ENCODE results near the gene BEST2.
"Not testable (repeated sequence)": the region's sequence is repeated elsewhere in the genome, so short reads cannot be mapped to it uniquely, and the experiment has no call there.

BEST2 gene

DNA sequence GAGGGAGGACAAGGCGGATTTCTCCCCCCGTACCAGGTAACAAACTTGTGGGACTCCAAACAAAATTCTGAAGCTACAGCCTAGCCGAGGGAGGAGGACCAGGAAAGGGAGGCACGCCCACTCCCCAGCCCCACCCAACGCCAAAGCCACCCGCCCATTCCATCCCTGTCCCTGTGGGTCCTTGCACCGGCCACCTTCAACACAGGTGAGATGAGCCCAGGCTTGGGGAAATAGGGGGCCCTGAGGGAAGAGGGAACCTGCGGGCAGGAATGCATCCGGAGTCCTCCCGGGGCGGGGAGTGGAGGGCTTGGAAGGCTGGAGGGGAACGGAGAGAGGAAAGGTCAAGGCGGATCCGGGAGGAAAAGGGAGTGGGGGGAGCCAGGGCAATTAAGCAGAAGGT, at the start of gene BEST2:
TSS of gene BEST2 (plus strand) at position 157 of the 400 bp plus-strand sequence. CDS start 802 bp downstream, outside the sequence.
- no peak for DNase-seq (ENCODE audit: low read depth, low spot score)

DNA sequence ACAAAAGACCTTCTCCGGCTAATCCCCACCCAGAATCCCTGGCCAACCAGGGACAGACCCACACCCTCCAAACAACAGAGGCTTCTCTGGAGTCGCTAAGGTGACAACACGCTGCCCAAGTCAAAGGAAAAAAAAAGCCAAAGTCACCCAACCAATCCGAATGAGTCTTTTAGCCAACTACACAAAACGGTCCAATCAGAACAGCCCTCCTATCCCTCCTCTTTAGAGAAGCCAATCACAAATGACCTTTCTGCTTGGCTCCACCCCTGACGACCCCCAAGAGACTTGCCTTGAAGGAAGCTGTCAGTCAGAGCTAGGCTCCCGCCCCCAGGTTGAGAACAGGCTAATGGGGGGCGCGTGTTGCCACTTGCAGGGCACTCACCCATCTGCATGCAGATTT, 48.5 kb upstream of the BEST2 start:
- peak; percentile 97 for DNase-seq (ENCODE audit: low read depth, low spot score)

DNA sequence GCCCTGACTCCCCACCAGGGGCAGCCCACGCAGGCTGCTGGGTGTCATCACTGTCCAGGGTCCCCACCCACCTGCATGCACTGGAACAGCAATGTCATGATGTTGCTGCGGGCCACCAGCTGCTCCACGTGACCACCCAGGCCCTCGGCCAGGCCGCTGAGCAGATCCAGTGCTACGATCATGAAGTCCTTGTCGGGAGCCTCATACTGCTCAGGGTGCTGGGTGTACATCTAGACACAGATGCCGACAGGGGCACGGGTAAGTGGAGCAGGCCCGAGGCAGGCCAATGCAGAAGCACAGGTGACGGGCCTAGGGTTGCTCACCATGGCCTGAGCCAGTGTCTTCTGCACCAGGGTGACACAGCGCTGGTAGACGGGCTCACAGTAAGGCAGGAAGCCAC, 46.4 kb upstream of the BEST2 start:
- no peak for DNase-seq (ENCODE audit: low read depth, low spot score)

DNA sequence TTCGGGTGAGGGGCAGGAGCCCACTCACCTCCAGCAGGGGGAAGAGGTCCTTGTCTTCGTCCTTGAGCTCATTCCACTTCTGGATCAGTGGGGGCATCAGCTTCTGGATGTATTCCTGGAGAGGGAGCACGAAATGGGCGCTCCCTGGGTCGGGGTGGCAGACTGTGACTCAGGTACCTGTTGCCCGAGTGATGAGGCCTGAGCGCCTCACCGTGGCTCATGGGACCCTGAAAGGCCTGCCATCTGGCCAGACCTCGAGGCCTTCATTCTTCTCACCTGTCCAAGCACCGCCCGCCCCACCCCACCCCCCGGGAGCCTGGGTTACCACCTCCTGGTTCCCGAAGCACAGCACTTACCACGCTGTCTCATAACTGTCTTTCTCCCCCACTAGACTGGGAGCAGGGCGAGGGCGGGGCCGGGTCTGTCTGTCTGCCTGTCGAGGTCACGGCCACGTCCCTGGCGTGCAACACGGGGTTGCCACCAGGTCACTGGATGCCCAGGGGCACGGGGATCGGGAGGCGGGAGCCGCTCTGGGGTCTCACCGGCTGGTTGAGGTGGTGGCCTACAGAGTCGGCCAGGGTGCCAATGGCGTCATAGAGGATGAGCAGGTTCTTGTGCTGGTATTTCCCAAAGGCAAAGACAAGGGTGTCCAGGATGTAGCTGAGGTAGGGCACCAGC, 45.8 kb upstream of the BEST2 start:
- no peak for DNase-seq (ENCODE audit: low read depth, low spot score)

DNA sequence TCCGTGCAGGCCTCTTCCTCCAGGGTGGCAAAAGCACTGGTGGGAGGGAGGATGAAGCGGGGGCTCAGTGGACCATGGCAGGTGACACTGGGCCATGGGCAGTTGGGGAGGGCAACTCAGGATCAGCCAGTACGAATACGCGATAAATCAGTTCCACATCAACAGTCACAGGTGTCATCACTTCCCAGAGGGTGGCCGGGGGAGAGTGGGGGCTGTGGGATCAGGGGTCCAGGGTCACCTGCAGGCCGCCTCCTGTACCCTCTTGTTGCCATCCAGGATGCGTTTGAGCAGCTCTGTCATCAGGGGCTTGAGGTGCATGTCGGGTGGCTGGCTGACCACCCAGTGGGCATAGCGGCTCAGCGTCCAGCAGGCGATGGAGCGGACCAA, 45.3 kb upstream of the BEST2 start:
- DNase-seq (ENCODE audit: low read depth, low spot score) = no peak

DNA sequence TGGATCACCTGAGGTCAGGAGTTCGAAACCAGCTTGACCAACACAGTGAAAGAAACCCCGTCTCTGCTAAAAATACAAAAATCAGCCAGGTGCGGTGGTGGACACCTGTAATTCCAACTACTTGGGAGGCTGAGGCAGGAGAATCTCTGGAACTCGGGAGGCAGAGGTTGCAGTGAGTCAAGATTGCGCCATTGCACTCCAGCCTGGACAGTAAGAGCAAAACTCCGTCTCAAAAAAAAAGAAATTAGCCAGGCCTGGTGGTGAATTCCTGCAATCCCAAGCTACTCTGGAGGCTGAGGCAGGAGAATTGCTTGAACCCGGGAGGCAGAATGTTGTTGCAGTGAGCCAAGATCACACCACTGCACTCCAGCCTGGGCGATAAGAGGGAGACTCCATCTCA, 43.0 kb upstream of the BEST2 start:
- DNase-seq (ENCODE audit: low read depth, low spot score) = no peak

DNA sequence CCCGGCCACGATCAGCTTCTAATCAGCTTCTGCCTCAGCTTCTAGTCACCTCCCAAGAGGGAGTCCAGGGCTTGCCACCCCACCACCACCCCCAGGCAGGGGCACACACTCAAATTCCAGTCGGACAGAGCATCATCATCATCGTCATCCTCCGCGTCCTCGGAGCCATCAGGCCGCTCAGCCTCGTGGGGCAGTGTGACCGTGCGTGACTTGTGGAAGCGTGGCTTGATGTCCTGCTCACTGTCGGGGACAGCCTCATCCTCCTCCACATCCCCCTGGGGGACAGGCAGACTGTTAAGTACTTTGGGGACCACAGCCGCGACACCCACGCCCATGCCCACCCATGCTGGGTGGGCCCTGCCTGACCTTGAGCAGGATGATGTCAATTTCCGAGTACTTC, 40.4 kb upstream of the BEST2 start:
- no peak for DNase-seq (ENCODE audit: low read depth, low spot score)

DNA sequence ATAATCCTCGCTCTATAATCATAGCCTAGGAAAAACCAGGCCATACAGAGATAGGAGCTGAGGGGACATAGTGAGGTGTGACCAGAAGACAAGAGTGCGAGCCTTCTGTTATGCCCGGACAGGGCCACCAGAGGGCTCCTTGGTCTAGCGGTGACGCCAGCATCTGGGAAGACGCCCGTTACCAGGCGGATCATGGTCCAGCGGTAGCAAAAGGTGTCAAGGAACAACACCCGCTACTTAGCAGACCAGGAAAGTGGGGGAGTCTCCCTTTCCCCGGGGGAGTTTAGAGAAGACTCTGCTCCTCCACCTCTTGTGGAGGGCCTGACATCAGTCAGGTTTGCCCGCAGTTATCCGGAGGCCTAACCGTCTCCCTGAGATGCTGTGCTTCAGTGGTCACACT, 39.5 kb upstream of the BEST2 start:
- DNase-seq (ENCODE audit: low read depth, low spot score) = not testable (repeated sequence)

DNA sequence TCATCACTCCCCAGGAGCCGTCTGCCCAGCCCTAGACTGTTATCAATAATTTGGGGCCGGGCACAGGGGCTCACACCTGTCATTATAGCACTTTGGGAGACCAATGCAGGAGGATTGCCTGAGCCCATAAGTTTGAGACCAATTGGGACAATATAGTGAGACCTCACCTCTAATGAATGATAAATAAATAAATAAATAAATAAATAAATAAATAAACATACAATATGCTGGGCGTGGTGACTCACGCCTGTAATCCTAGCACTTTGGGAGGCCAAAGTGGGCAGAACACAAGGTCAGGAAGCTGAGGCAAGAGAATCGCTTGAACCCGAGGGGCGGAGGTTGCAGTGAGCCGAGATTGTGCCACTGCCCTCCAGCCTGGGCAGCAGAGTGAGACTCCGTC, 38.3 kb upstream of the BEST2 start:
- not testable (repeated sequence) for DNase-seq (ENCODE audit: low read depth, low spot score)

DNA sequence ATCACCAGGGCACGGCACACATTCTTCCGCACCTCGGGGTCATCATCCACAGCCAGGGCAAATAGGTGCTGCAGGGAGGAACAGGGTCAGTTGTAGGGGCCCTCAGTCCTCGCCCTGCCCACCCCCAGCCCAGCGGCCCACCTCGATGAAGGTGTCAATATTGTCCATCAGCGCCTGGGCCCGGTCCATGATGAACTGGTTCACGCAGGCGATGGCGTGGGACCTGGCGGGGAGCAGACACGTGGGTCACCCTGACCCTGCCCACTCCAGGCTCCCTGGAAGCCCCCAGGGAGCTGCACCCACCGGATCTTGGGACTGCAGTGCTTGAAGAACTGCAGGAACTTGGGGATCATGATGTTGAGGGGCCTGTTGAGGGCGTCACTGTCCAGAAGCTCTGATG, 36.5 kb upstream of the BEST2 start:
- DNase-seq (ENCODE audit: low read depth, low spot score) = no peak

DNA sequence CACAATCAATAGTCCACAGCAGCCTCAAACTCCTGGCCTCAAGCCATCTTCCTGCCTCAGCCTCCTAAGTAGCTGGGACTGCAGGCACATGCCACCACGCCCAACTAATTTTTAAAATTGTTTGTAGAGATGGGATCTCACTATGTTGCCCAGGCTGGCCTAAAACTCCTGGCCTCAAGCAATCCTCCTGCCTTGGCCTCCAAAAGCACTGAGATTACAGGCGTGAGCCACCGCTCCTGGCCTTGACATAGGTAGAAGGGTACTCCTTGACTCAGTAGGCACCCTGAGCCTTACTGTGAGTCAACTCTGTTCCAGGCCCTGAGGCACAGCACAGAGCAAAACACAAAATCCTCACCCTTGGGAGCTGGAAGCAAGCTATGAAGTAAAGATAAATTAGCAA, 35.7 kb upstream of the BEST2 start:
- no peak for DNase-seq (ENCODE audit: low read depth, low spot score)

DNA sequence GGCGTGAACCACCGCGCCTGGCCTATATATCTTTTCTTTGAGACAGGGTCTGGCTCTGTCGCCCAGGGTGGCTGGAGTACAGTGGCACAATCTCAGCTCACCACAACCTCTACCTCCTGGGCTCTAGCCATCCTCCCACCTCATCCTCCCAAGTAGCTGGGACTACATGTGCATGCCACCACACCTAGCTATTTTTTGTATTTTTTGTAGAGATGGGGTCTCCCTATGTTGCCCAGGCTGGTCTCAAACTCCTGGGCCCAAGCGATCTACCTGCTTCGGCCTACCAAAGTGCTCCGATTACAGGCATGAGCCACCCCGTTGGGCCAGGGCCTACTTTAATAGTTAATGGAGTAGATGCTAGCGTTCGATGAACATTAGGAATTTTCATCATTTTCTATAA, 31.3 kb upstream of the BEST2 start:
- no peak for DNase-seq (ENCODE audit: low read depth, low spot score)

DNA sequence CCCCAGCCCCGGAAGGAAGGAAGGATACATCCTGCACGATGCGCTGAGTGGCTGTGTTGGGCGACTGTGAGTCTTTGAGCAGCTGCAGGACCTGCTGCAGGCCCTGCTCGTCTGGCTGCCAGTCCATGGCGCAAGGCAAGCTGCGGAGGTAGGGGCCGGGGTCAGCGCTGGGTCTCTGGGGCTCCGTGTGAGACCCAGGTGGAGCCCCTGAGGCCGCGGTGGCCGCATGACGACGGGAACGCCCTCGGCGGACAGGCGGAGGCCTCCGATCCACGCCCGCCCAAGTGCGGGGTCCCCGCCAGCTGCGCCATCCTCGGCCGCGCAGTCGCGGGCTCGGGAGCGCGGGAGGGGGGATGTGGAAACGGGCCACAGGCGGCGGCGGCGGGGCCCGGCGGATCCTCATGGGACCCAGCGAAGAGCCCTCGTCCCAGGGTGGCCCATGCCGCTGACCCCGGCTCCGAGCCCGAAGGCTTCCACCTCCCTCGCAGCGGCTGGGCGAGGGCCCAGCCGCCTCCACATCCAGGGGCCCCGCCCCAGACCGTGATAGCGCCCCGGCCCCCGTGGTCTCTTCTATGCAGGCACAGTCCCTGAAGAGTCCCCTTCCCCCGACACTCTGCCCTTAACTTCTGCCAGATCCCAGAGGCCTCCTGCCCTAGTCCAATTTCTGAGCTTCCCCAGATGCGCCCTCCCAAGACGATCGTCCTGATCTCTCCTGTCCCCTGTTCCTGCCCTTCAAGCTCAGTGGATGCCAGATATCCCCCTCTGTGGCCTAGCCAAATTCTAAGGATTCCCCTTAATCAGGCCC, 30.5 kb upstream of the BEST2 start:
- DNase-seq (ENCODE audit: low read depth, low spot score) = peak; percentile 27

DNA sequence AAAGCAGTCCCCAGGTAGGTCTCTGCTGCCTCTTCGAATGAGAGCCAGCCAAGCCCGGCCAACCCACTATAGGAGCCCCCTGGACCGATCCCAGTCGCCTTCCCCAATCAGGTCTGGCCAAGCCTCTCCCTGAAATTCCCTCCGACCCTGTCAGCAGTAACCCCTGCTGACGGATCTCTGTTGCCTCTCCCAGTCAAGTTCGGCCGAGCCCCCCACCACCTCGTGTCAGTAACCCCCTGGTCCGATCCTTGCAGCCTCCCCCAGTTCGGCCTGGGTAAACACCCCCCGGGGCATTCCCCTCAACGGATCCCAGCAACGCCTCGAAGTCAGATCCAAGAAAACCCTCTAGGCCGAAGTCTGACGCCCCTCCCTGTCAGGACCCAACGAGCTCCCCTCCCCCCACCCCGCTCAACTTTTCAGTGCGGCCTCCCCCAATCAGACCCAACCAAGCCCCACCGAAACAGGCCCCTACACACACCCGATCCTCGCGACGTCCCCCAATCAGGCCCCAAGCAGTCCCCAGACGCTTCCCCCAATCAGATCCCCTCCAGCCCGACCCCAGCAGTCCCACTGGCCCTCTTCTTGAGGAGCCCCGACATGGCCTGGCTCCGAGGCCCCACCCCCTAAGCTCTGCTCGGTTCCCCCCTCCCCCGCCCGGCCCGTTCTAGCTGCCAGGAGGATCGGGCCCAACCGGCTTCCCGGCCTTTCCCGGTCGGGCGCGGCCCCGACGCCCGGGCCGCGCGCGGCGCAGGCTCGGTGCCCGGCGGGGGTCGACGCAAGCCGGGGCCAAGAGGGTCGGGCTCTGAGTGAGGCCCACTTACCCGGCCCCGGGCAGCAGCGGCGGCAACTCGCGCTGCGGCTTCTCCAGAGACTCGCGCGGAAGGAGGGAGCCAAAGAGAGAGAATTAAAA, 29.7 kb upstream of the BEST2 start:
- peak; percentile 66 for DNase-seq (ENCODE audit: low read depth, low spot score)

DNA sequence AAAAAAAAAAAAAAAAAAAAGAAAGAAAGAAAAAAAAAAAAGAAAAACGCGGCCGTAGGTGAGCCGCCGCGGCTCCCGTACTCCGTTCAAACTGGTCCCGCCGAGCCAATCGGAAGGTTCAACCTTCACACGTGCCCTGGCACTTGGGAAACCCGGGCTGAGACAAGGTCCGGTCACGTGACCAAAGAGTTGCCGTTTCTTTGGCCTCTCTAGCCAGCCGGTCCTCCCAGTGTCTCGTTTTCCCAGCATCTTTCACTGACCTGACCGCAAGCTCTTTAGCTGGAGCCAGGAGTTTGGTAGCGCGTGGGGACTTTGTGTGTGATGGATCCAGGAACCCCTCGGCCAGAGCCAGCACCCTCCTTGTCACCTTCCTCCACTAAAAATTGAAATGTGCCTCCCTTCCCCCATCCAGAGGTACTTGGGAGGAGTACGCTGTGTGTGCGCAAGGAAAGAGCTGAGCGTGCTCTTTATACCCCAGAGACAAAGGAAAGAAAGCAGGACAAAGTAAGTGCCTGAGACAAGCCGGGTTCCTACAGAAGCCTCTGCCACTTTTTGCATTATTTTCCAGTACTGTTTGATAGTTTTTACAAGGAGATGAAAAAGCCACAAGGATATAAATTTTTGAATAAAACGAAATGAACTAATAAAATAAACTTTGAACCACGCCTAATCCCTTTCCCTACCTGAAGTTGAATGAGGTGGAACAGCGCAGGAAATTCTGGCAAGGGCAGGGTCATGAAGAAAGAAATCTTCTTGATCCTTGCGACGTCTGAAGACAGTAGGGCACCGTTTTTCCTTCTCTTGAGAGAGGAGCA, 28.8 kb upstream of the BEST2 start:
- DNase-seq (ENCODE audit: low read depth, low spot score) = peak; percentile 98

DNA sequence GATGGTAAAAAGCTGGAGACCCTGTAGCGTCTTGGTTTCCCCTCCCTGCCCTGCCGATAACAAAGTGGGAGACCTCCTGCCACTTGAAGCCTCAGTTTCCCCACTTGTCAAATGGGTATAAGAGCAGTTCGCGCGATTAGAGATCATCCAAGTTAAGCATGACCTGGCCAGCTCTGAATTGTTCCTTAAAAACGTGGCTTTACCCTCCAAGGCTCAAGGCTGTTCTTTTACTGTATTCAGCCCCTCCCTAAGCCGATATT, 28.3 kb upstream of the BEST2 start:
- no peak for DNase-seq (ENCODE audit: low read depth, low spot score)

DNA sequence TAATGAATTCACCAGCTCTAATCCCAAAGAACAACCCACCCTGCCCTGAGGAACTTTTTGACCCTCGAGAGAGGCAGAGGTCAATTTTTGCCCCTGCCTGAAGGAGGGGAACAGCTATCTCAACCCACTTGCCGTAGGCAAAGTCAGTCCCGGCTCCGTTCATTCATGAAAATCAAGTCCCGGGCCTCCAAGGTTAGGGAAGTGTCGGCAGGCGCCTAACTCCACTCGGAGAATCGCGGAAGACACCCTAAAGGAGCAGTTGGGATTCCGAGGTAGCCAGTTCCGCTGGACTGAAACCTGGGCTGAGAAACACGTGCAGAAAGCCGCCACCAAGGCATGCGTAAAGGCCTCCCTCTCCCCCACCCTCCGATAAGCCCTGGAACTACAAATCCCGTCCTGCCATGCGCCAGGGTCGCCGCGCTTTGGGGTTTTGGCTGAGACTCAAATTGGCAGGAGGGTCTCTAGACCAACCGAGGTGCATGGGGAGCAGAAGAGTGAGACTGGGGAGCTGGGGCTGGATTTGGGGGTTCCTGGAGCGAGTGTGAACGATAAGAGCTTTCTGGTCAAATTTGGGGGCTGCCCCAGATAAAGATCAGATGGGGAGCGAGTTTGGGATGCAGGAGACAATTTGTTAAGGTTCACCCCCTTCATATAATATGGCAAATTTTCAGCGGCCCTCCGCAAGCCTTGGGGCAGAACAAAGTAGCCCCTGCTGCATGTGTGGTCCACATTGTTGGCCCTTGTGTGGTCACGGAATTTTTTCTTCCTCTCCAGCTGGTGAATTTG, 27.8 kb upstream of the BEST2 start, which contains the start of gene TNPO2:
TSS of gene TNPO2 (minus strand) at position 292 of the 786 bp plus-strand sequence. CDS start 2,955 bp downstream, outside the sequence.
- peak; percentile 89 for DNase-seq (ENCODE audit: low read depth, low spot score)

DNA sequence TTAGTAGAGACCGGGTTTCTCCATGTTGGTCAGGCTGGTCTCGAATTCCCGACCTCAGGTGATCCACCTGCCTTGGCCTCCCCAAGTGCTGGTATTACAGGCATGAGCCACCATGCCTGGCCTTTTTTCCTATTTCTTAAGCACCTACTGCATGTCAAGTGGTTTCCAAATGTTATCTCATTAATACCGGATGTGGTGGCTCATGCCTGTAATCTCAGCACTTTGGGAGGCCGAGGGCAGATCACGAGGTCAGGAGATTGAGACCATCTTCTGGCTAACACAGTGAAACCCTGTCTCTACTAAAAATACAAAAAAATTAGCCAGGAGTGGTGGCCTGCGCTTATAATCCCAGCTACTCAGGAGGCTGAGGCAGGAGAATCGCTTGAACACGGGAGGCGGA, 26.0 kb upstream of the BEST2 start:
- not testable (repeated sequence) for DNase-seq (ENCODE audit: low read depth, low spot score)

DNA sequence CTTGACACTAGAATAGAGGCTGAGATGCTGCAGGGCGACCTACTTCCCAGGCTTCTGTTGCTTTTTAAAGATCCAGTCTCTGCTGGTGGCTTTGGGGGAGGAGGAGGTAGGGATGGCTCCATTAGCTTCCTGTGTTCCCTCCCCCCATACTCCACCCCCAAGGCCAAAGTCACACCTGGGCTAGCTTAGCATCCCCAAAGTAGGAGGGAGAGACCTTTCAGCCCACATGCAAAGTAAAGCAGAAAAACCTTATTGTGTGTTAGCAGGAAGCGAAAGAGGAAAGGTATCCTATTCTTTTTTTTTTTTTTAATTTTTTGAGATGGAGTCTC, 24.6 kb upstream of the BEST2 start:
- no peak for DNase-seq (ENCODE audit: low read depth, low spot score)

DNA sequence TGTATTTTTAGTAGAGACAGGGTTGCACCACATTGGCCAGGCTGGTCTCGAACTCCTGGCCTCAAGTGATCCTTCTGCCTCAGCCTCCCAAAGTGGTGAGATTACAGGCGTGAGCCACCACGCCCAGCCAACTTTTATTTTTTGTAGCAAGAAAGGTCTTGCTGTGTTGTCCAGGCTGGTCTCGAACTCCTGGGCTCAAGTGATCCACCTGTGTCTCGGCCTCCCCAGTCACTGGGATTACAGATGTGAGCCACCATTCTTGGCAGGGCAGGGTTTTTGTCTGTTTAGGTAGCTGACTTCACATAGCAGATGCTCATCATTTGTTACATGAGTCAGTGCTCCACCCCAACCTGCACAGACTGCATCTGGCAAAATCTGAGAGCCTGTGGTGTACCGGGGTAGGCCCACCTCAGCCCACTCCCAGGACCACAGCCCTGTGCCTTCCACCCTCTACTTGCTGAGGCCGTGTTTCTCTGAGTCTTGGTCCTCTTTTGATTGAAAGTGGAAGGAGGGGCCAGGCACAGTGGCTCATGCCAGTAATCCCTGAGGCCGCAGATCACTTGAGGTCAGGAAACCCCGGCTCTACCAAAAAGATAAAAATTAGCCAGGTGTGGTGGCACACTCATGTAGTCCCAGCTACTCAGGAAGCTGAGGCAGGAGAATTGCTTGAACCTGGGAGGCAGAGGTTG, 23.7 kb upstream of the BEST2 start:
- no peak for DNase-seq (ENCODE audit: low read depth, low spot score)

Measured in ELF-1 (cell line).